ENCODE results near the gene TFF3.

GRCh38 chr21:42343963-42344510 is 28.8 kb upstream of the TFF3 start:
- TF ChIP-seq CTCF (IDR thresholded peaks at IDR 0.05 in 8 of 11, conservative IDR thresholded peaks at IDR 0.05 in 3 of 11) = no peak
- TF ChIP-seq POLR2A (IDR thresholded peaks at IDR 0.05) = no peak

All from spleen (tissue), 7 donors.